HG02884 (cell line): ENCODE data around the gene SERPINF2.
"Not testable (repeated sequence)": the region's sequence is repeated elsewhere in the genome, so short reads cannot be mapped to it uniquely, and the experiment has no call there.

Source experiments
- ATAC-seq: cut with Tn5 transposase; IDR thresholded peaks from one replicate; pipeline ENCODE4 v1.9.1; 2021; ENCODE audit warnings: mild to moderate bottlenecking, moderate library complexity; ENCODE audit not compliant: unreplicated experiment

Gene SERPINF2

GRCh38 chr17:1762233-1762900 lies 19.7 kb downstream of the SERPINF2 start:
- ATAC-seq, result no peak

- ATAC-seq, result no peak
These were observed 20.5 kb downstream of the SERPINF2 start for GRCh38 chr17:1762901-1763898.

- no peak for ATAC-seq
These were observed 21.6 kb downstream of the SERPINF2 start for GRCh38 chr17:1764284-1764683.

GRCh38 chr17:1764705-1765104 lies 22.0 kb downstream of the SERPINF2 start:
- ATAC-seq, result not testable (repeated sequence)

- ATAC-seq, result no peak
These were observed 22.9 kb downstream of the SERPINF2 start for GRCh38 chr17:1765576-1765975.

GRCh38 chr17:1766382-1767135 lies 23.9 kb downstream of the SERPINF2 start:
- no peak for ATAC-seq

GRCh38 chr17:1767358-1767757 lies 24.7 kb downstream of the SERPINF2 start:
- ATAC-seq, result no peak

GRCh38 chr17:1769822-1770477 lies 27.3 kb downstream of the SERPINF2 start:
- ATAC-seq, result no peak

- ATAC-seq, result not testable (repeated sequence)
These were observed 30.5 kb downstream of the SERPINF2 start for GRCh38 chr17:1773000-1773695.

- ATAC-seq, result no peak
These were observed 31.1 kb downstream of the SERPINF2 start for GRCh38 chr17:1773696-1774181.

- no peak for ATAC-seq
These were observed 31.9 kb downstream of the SERPINF2 start for GRCh38 chr17:1774390-1775176.

GRCh38 chr17:1776328-1776727 lies 33.7 kb downstream of the SERPINF2 start:
- ATAC-seq, result no peak

GRCh38 chr17:1776857-1777256 lies 34.2 kb downstream of the SERPINF2 start:
- no peak for ATAC-seq

GRCh38 chr17:1779571-1780131 lies 37.0 kb downstream of the SERPINF2 start:
- no peak for ATAC-seq

- ATAC-seq, result no peak
These were observed 39.5 kb downstream of the SERPINF2 start for GRCh38 chr17:1782171-1782567.

GRCh38 chr17:1783271-1783670 lies 40.6 kb downstream of the SERPINF2 start:
- ATAC-seq, result no peak

- no peak for ATAC-seq
These were observed 41.4 kb downstream of the SERPINF2 start for GRCh38 chr17:1783834-1784611.

- no peak for ATAC-seq
These were observed 43.3 kb downstream of the SERPINF2 start for GRCh38 chr17:1785930-1786329.
